CD4-positive, alpha-beta T cell treated with Interleukin-6 at 100 ng/mL for 8 hours (primary cell): ENCODE data around the gene KLHL26.
"Not testable (repeated sequence)": the region's sequence is repeated elsewhere in the genome, so short reads cannot be mapped to it uniquely, and the experiment has no call there.

ENCODE experiments used
- DNase-seq: peaks from one replicate; pipeline ENCODE4 v3.0.0-alpha.2; 2020; ENCODE audit warnings: mixed read lengths, low spot score

KLHL26 gene

DNA sequence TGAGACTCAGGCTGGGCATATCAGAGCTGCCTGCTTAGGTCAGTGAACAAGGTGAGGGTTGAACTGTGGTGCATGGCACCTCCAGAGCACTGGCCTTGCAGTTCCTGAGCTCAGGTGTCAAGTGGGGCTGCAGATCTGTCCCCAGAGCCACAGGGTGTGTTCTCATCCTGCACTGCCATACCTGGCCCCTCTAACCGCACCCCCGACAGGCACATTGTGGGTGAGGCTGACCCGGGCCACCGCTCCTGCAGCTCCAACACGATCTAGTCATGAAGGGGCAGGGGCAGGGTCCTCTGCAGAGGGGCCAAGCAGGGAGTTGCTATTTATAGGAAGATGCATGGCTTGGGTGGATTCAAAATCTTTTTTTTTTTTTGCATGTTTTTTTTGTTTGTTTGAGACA, 30.0 kb downstream of the KLHL26 start:
- no peak for DNase-seq

DNA sequence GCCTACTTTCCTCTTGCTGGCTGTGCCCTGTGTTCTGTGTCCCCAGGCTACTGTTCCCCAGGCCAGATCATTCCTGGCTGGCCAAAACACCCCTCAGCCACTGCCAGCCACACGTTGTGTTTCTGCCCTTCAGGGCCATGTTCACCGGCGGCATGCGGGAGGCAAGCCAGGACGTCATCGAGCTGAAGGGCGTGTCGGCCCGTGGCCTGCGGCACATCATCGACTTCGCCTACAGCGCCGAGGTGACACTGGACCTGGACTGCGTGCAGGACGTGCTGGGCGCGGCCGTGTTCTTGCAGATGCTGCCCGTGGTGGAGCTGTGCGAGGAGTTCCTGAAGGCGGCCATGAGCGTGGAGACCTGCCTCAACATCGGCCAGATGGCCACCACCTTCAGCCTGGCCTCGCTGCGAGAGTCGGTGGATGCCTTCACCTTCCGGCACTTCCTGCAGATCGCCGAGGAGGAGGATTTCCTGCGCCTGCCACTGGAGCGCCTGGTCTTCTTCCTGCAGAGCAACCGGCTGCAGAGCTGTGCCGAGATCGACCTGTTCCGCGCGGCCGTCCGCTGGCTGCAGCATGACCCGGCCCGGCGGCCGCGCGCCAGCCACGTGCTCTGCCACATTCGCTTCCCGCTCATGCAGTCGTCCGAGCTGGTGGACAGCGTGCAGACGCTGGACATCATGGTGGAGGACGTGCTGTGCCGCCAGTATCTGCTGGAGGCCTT, 30.9 kb downstream of the KLHL26 start:
- no peak for DNase-seq

DNA sequence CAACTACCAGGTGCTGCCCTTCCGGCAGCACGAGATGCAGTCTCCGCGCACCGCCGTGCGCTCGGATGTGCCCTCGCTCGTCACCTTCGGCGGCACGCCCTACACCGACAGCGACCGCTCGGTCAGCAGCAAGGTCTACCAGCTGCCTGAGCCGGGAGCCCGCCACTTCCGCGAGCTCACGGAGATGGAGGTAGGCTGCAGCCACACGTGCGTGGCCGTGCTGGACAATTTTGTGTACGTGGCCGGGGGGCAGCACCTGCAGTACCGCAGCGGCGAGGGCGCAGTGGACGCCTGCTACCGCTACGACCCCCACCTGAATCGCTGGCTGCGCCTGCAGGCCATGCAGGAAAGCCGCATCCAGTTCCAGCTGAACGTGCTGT, 31.4 kb downstream of the KLHL26 start:
- DNase-seq, result no peak

DNA sequence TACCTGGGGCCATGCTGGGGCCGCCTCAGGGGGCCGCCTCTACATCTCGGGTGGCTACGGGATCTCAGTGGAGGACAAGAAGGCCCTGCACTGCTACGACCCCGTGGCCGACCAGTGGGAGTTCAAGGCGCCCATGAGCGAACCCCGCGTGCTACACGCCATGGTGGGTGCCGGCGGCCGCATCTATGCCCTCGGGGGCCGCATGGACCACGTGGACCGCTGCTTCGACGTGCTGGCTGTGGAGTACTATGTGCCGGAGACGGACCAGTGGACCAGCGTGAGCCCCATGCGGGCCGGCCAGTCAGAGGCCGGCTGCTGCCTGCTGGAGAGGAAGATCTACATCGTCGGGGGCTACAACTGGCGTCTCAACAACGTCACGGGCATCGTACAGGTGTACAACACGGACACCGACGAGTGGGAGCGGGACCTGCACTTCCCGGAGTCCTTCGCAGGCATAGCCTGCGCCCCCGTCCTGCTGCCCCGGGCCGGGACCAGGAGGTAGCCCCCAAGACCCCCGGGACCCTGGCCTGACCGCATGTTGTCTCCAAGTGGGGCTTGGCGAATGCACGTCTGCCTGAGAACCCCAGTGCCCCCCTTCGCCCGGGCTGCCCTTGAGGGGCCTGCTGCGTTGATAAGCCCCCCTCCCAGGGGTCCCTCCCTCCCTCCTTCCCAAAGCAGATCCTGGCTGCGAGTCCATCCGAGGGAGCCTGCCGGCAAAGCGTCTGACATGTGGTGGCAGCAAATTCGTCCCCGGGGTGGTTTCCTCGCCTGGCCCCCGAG, 32.1 kb downstream of the KLHL26 start:
- DNase-seq, result no peak

DNA sequence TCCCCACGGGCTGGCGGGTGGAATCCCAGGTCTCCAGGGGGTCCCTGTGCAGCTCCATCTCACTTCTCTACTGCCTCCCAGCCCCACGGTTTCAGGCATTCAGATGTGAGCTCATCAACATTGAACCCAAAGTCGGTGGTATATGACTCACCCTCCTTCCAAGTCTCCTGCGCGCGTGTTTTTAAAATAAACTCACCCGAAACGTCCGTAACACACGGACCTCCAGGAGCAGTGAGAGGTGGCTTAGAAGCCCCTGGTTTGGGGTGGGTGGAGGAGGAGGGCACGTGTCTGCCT, 32.6 kb downstream of the KLHL26 start:
- no peak for DNase-seq

DNA sequence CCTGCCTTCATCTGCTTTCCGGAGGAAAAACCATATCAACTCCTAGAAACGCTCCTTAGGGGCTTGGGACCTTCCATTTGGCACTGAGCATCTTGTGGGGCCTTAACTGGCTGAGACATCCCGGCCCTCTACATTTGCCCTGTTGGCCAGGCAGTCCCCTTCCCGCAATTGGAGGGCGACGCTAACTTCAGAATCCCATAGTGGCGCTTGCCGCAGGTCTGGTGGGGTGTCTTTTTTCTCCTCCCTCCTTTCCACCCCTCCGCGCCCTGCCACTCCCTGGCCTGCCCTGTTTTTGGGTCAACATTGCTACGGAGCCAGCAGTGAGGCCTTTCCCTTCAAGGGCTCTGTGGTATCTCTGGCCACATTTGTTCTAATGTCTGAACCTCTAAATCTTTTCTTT, 33.1 kb downstream of the KLHL26 start:
- DNase-seq, result no peak

DNA sequence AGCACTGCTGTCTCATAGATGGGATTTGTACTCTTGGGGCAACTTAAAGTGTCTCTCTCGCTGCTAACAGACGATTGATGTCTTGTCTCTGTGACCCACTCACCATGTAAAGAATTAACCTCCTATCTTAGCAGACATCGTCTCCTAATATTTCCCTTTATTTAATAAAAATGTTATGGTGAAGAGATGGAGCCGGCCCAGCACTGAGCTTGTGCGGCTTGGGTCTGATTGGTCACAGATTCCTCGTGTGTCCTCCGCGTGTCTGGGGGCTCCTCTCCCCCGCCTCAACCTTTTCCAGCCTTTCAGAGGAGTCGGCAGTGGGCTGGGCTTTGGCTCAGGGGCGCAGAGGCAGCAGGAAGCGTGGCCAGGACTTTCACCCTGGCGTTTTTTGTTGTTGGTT, 33.5 kb downstream of the KLHL26 start:
- no peak for DNase-seq

DNA sequence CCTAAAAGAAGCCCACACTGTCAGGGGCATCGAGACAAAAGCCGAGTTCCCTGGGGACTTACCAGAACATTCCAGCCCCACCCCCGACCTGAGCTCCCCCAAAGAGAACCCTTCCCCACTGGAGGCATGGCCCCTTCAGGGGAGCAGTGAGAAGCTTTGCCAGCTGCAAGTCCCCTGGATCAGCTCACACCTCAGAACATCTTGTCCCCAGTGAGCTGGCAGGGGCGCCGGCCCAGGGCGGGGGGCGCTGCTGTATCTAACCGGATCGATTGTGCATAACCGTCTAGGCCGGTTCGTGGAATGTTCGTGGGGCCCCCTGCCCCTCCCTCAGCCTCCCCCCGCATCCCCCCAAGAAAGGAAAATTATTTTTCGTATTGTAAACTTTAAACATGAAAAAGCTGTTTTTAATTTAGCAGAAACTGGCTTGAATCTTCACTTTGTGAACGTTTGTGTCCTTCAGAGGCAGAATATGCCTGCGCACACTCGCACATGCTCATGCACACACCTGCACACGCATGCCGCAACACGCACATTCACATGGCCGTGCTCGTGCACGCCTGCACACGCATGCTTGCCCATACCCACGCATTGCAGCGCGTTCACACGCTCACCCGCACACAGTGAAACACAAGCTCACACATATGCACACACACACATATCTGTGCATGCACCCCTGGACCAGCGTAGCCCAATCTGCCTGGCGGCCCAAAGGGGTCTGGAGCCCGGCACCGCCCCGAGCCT, 34.6 kb downstream of the KLHL26 start:
- no peak for DNase-seq

DNA sequence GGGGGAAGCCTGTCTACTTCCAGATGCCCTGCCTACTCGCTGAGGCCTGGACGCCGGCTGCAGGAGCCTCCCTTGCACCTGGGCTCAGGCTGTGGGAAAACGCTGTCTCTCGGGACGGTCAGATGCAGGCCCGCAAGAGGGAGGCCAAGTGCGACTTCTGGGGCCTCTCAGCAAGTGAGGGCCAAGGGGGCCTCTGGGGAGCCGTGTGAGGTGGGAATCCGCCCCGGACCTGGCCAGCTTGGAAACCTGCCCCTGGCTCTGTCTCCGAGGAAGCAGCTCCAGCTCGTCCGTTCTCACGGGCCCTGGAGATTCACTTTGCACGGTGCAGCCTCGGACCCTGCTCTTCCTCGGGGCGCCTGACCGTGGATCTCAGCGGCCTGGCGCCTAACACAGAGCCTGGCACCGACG, 35.2 kb downstream of the KLHL26 start:
- DNase-seq, result no peak

DNA sequence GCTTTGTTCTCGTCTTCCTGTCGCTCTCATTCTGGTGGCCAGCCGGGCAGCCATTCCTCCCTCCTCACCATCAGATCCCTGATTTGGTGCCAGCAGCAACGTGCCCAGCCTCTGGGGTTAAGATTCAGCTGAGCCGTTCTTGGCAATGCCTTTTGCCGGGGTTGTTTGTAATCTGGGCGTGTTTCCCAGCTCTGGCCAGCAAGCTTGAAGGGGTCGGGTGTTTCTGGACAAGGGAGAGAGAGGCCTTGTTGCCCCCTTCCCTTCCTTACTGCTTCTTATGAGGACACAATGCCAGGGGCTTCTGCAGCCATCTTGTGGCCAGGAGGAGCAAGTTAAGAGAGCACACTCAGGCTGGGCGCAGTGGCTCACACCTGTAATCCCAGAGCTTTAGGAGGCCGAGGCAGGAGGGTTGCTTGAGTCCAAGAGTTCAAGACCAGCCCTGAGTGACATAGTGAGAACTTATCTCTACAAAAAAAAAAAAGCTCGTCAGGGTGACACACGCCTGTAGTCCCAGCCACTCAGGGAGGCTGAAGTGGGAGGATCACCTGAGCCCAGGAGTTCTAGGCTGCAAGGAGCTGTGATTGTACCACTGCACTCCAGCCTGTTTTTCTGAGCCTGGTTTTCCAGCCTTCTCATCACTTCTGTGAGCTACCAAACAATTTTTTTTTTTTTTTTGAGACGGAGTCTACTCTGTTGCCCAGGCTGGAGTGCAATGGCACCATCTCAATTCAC, 35.9 kb downstream of the KLHL26 start:
- no peak for DNase-seq

DNA sequence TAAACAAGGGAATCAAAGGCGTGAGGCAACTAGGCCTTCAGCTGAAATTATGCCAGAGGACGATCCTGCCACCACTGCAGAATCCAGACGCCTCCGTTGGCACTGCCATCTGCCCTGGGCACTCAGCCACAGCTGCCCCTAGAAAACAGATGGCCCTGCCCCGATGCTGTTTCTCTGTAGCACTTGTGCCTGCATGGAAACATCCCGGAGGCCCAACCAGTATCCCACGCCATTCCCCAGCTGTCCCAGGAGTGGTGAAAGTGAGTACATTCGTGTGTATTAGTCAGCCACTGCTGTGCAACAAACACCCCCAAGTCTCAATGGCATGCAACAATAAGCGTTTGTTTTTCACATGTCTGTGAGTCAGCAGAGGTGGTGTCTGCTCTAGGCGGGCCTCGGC, 37.8 kb downstream of the KLHL26 start:
- no peak for DNase-seq

DNA sequence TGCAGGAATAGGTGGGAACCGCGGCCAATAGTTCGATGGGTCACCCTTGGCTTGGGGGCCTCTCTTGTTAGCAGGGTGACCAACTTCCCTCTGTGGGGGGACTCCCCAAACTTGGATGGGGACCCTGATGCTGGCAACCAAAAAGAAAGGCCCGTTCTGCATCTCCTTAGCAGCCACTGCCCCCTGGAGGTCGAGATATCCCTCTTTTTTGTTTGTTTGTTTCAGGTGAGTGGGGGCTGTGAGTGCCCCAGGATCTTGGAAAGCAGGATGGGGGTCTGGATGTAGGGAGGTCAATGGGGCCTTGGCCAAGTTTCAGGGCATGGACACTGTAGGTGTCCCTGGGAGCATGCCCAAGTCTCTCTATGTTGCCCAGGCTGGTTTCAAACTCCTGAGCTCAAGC, 39.0 kb downstream of the KLHL26 start:
- DNase-seq, result no peak

DNA sequence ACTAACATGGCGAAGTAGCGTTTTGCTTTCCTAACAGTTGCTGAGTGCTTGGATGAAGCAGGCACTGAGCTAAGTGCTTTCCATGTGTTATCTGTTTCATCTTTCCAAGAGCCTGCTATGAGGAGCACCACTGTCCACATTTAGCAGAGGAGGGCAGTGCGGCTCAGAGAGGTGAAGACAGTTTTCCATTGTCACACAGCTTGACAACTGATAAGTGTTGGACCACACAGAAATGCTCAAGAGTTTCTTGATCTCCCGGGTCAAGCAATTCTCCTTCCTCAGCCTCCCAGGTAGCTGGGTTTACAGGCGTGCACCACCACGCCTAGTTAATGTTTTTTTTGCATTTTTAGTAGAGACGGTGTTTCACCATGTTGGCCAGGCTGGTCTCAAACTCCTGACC, 39.9 kb downstream of the KLHL26 start:
- no peak for DNase-seq

DNA sequence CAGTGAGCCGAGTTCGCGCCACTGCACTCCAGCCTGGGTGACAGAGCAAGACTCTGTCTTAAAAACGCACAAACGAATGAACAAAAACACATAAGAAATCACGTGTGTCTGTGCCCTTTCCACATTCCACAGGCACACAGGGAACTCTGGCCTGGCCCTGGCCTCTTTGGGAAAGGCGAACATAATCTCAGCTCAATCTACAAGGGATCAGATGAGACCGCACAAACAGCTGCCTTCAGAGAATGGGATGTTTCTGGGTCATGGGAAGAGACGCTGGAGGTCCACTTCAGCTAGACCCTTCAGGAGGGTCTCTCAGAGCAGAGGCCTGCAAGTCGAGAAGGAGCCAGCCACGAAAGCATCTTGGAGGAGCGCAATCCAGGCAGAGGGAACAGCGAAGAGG, 40.3 kb downstream of the KLHL26 start:
- DNase-seq, result no peak

DNA sequence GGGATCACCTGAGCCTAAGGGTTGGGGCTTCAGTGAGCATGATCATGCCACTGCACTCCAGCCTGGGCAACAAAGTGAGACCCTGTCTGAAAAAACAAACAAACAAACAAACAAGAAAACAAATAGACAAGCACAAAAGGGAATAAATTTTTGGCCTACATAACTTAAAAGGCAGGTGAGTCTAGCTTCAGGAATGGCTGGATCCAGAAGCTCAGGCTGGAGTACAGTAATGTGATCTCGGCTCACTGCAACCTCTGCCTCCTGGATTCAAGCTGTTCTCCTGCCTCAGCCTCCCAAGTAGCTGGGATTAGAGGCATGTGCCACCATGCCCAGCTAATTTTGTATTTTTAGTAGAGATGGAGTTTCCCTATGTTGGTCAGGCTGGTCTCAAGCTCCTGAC, 43.3 kb downstream of the KLHL26 start:
- DNase-seq, result not testable (repeated sequence)

DNA sequence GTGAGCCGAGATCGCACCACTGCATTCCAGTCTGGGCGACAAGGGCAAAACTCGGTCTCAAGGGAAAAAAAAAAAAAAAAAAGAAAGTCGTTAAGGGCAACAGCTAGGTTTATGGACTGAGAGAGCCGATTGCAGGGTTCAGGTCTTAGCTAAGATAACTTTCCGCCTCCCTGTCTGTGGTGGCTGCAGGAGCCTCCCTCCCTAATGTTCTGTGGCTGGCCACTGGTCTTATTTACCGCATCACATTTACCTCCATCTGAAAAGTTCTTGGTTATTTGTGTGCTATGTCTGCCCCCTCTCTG, 45.9 kb downstream of the KLHL26 start:
- DNase-seq, result no peak

DNA sequence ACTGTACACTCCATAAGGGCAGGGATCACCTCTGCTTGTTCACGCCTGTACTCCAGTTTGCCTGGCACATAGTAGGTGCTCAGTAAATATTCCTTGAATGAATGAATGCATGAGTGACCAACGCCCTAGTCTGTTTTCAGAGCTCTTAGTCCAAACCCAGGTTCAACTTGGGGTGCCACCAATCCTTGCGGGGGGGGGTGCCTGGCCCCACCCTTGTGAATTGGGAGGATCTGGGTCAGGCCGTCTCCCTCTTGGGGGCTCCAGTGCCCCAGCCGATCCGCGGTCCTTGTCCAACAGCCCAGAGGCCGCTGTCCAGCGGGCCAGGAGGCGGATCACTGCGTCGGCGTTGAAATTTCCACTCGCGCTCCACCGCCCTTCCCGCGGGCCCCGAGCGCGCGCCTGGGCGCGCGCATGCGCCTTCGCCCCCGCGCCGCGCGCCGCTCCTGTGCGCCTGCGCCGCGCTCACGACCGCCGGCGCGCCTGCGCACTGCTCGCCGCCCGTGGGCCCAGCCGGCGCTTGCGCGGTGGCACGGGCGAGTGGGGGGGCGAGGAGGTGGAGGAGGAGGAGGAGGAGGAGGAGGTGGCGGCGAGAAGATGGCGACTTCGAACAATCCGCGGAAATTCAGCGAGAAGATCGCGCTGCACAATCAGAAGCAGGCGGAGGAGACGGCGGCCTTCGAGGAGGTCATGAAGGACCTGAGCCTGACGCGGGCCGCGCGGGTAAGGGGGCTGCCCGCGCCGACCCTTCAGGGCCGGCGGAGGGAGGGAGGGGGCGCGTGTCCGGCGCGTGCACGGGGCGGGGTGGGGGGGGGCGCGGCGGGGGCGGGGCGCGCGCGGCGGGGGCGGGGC, 46.5 kb downstream of the KLHL26 start, which contains the start of gene CRTC1:
Gene CRTC1, plus strand, starts transcription at position 572 of the 849 bp plus-strand sequence. Its CDS starts 23 bp downstream, at position 595.
- peak; percentile 91 for DNase-seq

DNA sequence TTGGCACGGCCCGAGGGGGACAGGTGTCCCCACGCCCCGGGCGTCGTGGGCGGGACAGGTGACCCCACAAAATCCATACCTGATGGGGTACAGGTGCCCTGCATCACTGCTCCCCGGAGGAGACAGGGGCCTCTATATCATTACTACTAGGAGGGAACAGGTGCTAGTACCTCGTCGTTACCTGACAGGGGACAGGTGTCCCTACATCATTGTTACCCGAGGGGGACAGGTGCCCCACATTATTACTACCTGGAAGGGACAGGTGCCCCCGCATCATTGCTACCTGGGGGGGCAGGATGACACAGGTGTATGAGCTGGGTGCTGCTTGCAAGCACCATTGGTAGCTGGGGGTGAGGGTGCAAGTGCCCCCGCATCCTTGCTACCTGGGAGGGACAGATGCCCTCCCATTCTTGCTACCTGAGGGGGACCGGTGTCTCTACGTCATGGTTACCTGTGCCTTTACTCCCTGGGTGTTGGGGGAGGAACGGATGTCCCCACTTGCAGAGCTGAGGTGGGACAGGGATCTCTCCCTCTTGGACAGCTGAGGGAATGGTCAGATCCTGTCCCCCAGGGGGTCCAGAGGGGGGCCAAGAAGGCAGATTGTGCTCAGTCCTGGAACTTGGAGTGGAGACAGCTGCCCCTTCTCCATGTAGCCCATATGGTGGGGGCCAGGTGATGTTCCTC, 47.3 kb downstream of the KLHL26 start:
- no peak for DNase-seq

DNA sequence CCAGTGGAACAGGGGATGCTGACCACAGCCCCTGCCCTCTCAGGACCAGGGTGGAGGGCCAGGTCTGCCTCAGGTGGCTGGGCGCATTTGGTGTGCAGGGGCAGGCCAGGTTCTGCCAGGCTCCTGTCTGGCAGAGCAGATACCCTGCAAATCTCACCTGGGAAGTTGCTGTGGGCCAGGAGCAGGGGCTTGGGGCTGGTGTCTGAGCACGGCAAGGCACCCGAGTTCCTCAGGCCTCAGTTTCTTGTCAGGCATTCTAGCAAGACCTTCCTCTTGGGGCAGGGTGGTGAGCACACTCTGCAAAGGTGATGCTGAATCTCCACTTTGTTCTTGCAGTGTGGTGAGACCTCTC, 47.8 kb downstream of the KLHL26 start:
- no peak for DNase-seq

DNA sequence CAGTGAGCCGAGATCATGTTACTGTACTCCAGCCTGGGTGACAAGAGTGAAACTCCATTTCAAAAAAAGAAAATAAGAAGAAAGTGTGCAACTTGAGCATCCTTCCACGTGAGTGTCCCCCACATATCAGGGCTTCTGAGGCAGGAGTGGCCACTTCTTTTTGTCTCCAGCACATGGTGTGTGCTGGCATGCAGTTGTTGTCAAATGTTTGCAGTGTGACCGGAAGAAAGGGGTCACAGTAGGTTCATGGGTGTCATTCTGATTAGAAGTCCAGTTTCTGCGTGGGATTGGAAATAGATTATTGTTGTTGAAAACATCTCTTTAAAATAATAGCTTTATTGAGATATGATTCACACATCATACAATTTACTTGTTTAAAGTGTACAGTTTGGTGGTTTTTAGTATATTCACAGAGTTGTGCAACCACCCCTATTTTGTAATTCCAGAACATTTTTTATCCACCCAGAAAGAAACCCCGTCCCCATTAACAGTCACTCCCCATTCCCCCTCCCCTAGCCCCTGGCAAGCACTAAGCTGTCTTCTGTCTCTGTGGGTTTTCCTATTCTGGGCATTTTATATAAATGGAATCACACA, 48.9 kb downstream of the KLHL26 start:
- no peak for DNase-seq
